Keratinocyte (primary cell): Measurements from ENCODE around the gene C5. TPM values are rescaled to one million over a fixed set of nuclear protein-coding genes. Genes with fewer than 3 reads are reported as not detected.

Experiments used
- DNase-seq: peaks from one replicate; pipeline ENCODE4 v3.0.0-alpha.2; 2011; ENCODE audit warnings: low read depth, missing footprints, low spot score
- FAIRE-seq: peaks from 2 replicates; lab custom pipeline; 2011; peaks lifted over from hg19 to GRCh38; lab: Jason Lieb, UNC
- H2AFZ ChIP-seq: 2 replicates; pipeline ENCODE4 v1.6.0; 2012; ENCODE audit warnings: low read length, control low read depth, inconsistent platforms; ENCODE audit not compliant: control insufficient read depth
- H3K27ac ChIP-seq: 2 replicates; pipeline ENCODE4 v1.5.1; 2011; ENCODE audit warnings: low read length; ENCODE audit not compliant: control insufficient read depth, insufficient read depth
- H3K27me3 ChIP-seq: 3 replicates; pipeline ENCODE4 v1.6.0; 2011; ENCODE audit warnings: low read length; ENCODE audit not compliant: control insufficient read depth, insufficient read depth; ENCODE audit errors: extremely low read depth
- H3K36me3 ChIP-seq, 2 experiments: 2 replicates in 1 of 2; 3 replicates in 1 of 2; pipeline ENCODE4 v1.5.1; 2011; ENCODE audit warnings: low read length in 2 of 2, mild to moderate bottlenecking in 1 of 2; ENCODE audit not compliant: control insufficient read depth in 2 of 2, insufficient read depth in 2 of 2; ENCODE audit errors: extremely low read depth in 1 of 2
- H3K4me1 ChIP-seq: 3 replicates; pipeline ENCODE4 v1.5.1; 2011; ENCODE audit warnings: low read length; ENCODE audit not compliant: control insufficient read depth, insufficient read depth; ENCODE audit errors: extremely low read depth
- H3K4me2 ChIP-seq: 3 replicates; pipeline ENCODE4 v1.6.0; 2011; ENCODE audit warnings: low read depth, low read length; ENCODE audit not compliant: control insufficient read depth, insufficient read depth; ENCODE audit errors: extremely low read depth
- H3K4me3 ChIP-seq, 3 experiments: fragments of 200-600 bp in 1 of 3; sonication (generic) in 1 of 3; 2 replicates in 2 of 3; 3 replicates in 1 of 3; pipeline ENCODE4 v1.5.1; 2011 to 2016; ENCODE audit warnings: low read length in 3 of 3, mild to moderate bottlenecking in 3 of 3, control low read depth in 2 of 3, inconsistent platforms in 1 of 3, low read depth in 1 of 3, mixed read lengths in 1 of 3, mixed run types in 1 of 3, moderate library complexity in 1 of 3; ENCODE audit not compliant: control insufficient read depth in 2 of 3, insufficient read depth in 2 of 3; ENCODE audit errors: extremely low read depth in 1 of 3
- H3K79me2 ChIP-seq: 2 replicates; pipeline ENCODE4 v1.6.0; 2012; ENCODE audit warnings: low read length; ENCODE audit not compliant: control insufficient read depth, insufficient read depth
- H3K9ac ChIP-seq: 3 replicates; pipeline ENCODE4 v1.6.0; 2011; ENCODE audit warnings: low read length; ENCODE audit not compliant: control insufficient read depth, insufficient read depth; ENCODE audit errors: extremely low read depth
- H3K9me1 ChIP-seq: 3 replicates; pipeline ENCODE4 v1.6.0; 2011; ENCODE audit warnings: low read length; ENCODE audit not compliant: control insufficient read depth, insufficient read depth; ENCODE audit errors: extremely low read depth
- H3K9me3 ChIP-seq: 2 replicates; pipeline ENCODE4 v1.5.1; 2012; ENCODE audit warnings: low read depth, low read length; ENCODE audit not compliant: control insufficient read depth
- H4K20me1 ChIP-seq: 3 replicates; pipeline ENCODE4 v1.6.0; 2011; ENCODE audit warnings: low read length; ENCODE audit not compliant: control insufficient read depth, insufficient read depth; ENCODE audit errors: extremely low read depth
- CTCF ChIP-seq, 3 experiments: IDR thresholded peaks in 1 of 3; conservative IDR thresholded peaks in 1 of 3; optimal IDR thresholded peaks in 1 of 3; 2 replicates in 2 of 3; 3 replicates in 1 of 3; pipeline versions ENCODE3 to v1.5.1; 2011; ENCODE audit warnings: low read length in 3 of 3, mild to moderate bottlenecking in 3 of 3, moderate library complexity in 2 of 3, control low read depth in 1 of 3, inconsistent platforms in 1 of 3; ENCODE audit not compliant: insufficient read depth in 2 of 3; ENCODE audit errors: extremely low read depth in 1 of 3
- EZH2 ChIP-seq: IDR thresholded peaks from one replicate; pipeline ENCODE4 v1.6.1; 2012; ENCODE audit warnings: inconsistent platforms, mild to moderate bottlenecking, low read length, moderate library complexity
- dilution Hi-C: fragments of 300-500 bp; cut with MboI; formaldehyde crosslinking; loops from one replicate; pipeline ENCODE4 v1.7.0; 2020; ENCODE audit warnings: low sequenced_read_pairs; ENCODE audit not compliant: extremely low pct_ligation_motif_present
- polyA plus RNA-seq, 5 experiments: library from polyadenylated mRNA; depleted of rRNA in 3 of 5; stranded (reverse) in 3 of 5; stranded (forward) in 1 of 5; unstranded in 1 of 5; fragments of >200 nt; gene quantifications; 1 replicate in 1 of 5; 2 replicates in 3 of 5; 3 replicates in 1 of 5; pipeline versions ENCODE4 v1.2.1 to v1.2.3, GENCODE V29; 2011 to 2012; ENCODE audit warnings: missing spikeins in 2 of 5, low read depth in 1 of 5, low replicate concordance in 1 of 5

The C5 gene
- polyA plus RNA-seq, 1 donor (not counting 4 experiments of a cell fraction or from before 2014, with no cell fraction given) = 0.76 TPM

GRCh38 chr9:121026260-121026691, 23.8 kb downstream of the C5 start:
- DNase-seq = no peak

GRCh38 chr9:121024237-121024636, 25.8 kb downstream of the C5 start:
- Histone ChIP-seq H4K20me1 (no peaks in the 10 kb centered on the region), H3K27ac (no peak overlapping the region), H3K4me2 (no peak overlapping the region), H3K4me1 (no peaks in the 10 kb centered on the region), H3K27me3 (no peaks in the 10 kb centered on the region), H3K79me2 (no peaks in the 10 kb centered on the region), H3K9me1 (no peaks in the 10 kb centered on the region), H3K9ac (no peak overlapping the region), H3K36me3 (no peaks in the 10 kb centered on the region), H3K9me3 (no peaks in the 10 kb centered on the region), H2AFZ (no peak overlapping the region), H3K4me3 (no peak overlapping the region)
- TF ChIP-seq CTCF (optimal IDR thresholded peaks at IDR 0.05 in 1 of 3, IDR thresholded peaks at IDR 0.05 in 1 of 3, conservative IDR thresholded peaks at IDR 0.05 in 1 of 3; ENCODE audit: extremely low read depth in 1 of 3, insufficient read depth in 2 of 3, low read length in 3 of 3) = no peak
- no peak for TF ChIP-seq EZH2
- FAIRE-seq = no peak
- DNase-seq = no peak
- dilution Hi-C loops = no loop called here

More at GRCh38 chr9:121026260-121026691, 23.8 kb downstream of the C5 start:
- no peaks in the 10 kb centered on the region for H4K20me1 ChIP-seq
- no peaks in the 10 kb centered on the region for H3K79me2 ChIP-seq
- no peaks in the 10 kb centered on the region for H3K4me1 ChIP-seq
- no peak overlapping the region for H3K27ac ChIP-seq
- no peak overlapping the region for H3K4me3 ChIP-seq
- H3K36me3 ChIP-seq = no peaks in the 10 kb centered on the region
- TF ChIP-seq EZH2 (no peak), CTCF (optimal IDR thresholded peaks at IDR 0.05 in 1 of 3, IDR thresholded peaks at IDR 0.05 in 1 of 3, conservative IDR thresholded peaks at IDR 0.05 in 1 of 3; ENCODE audit: extremely low read depth in 1 of 3, insufficient read depth in 2 of 3, low read length in 3 of 3) (no peak)
- no peaks in the 10 kb centered on the region for H3K9me1 ChIP-seq
- H3K27me3 ChIP-seq = no peaks in the 10 kb centered on the region
- FAIRE-seq = no peak
- H3K9ac ChIP-seq = no peak overlapping the region
- dilution Hi-C loops = no loop called here
- no peak overlapping the region for H2AFZ ChIP-seq
- no peak overlapping the region for H3K4me2 ChIP-seq
- H3K9me3 ChIP-seq = no peaks in the 10 kb centered on the region
